ENCODE measurements around the gene NMRK2. TPM values are rescaled to one million over a fixed set of nuclear protein-coding genes. Genes with fewer than 3 reads are reported as not detected.

The NMRK2 gene
- total and polyA plus RNA-seq, 4 donors: 0.07 TPM; not detected in 3

DNA sequence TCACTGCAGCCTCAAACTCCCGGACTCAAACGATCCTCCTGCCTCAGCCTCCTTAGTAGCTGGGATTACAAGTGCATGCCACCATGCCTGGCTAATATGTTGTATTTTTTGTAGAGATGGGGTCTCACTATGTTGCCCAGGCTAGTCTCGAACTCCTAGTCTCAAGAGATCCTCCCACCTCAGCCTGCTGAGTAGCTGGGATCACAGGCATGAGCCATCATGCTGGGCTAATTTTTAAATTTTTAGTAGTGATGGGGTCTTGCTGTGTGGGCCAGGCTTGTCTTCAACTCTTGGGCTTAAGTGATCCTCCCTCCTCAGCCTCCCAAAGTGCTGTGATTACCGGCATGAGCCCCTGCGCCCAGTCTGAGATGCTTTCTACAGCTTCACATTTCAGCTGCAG, 37.1 kb upstream of the NMRK2 start:
- no peaks in the 10 kb centered on the region for H3K36me3 ChIP-seq (ENCODE audit: control insufficient read depth in 4 of 4, insufficient read depth in 3 of 4, low read depth in 1 of 4, low read length in 3 of 4)
- WGBS: 84% methylated on average over 5 of the region's 5 CpGs
- no peak overlapping the region for H3K4me3 ChIP-seq (ENCODE audit: low read depth in 1 of 3, low read length in 3 of 3)
- peaks cover 0 to 3% (median 0%) of the 10 kb centered on the region in 4 donors for H3K9me3 ChIP-seq (ENCODE audit: control insufficient read depth in 4 of 4, low read length in 3 of 4)
- H3K27me3 ChIP-seq (ENCODE audit: control insufficient read depth in 4 of 4, insufficient read depth in 4 of 4, low read length in 3 of 4): no peaks in the 10 kb centered on the region
- peaks cover 0 to 5% (median 1%) of the 10 kb centered on the region in 4 donors for H3K4me1 ChIP-seq (ENCODE audit: control insufficient read depth in 4 of 4, insufficient read depth in 4 of 4, low read length in 3 of 4)
- no peak overlapping the region for H3K9ac ChIP-seq (ENCODE audit: low read depth in 1 of 2, low read length in 2 of 2)
- DNase-seq (ENCODE audit: low spot score): no peak
- TF ChIP-seq TAF1 (conservative IDR thresholded peaks at IDR 0.05) (no peak), RAD21 (IDR thresholded peaks at IDR 0.05) (no peak), HNF4G (IDR thresholded peaks at IDR 0.05) (no peak), JUND (IDR thresholded peaks at IDR 0.05) (no peak), HNF4A (conservative IDR thresholded peaks at IDR 0.05) (no peak), REST (IDR thresholded peaks at IDR 0.05) (no peak), FOXA2 (IDR thresholded peaks at IDR 0.05) (no peak), MAX (IDR thresholded peaks at IDR 0.05) (no peak), GABPA (IDR thresholded peaks at IDR 0.05 in 1 of 2, conservative IDR thresholded peaks at IDR 0.05 in 1 of 2) (no peak), FOXA1 (IDR thresholded peaks at IDR 0.05) (no peak)
- TF ChIP-seq, protein P1, sequence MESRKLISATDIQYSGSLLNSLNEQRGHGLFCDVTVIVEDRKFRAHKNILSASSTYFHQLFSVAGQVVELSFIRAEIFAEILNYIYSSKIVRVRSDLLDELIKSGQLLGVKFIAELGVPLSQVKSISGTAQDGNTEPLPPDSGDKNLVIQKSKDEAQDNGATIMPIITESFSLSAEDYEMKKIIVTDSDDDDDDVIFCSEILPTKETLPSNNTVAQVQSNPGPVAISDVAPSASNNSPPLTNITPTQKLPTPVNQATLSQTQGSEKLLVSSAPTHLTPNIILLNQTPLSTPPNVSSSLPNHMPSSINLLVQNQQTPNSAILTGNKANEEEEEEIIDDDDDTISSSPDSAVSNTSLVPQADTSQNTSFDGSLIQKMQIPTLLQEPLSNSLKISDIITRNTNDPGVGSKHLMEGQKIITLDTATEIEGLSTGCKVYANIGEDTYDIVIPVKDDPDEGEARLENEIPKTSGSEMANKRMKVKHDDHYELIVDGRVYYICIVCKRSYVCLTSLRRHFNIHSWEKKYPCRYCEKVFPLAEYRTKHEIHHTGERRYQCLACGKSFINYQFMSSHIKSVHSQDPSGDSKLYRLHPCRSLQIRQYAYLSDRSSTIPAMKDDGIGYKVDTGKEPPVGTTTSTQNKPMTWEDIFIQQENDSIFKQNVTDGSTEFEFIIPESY (IDR thresholded peaks at IDR 0.05): no peak
- TF ChIP-seq, protein P2, sequence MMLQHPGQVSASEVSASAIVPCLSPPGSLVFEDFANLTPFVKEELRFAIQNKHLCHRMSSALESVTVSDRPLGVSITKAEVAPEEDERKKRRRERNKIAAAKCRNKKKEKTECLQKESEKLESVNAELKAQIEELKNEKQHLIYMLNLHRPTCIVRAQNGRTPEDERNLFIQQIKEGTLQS (IDR thresholded peaks at IDR 0.05): no peak
- TF ChIP-seq, protein P3, sequence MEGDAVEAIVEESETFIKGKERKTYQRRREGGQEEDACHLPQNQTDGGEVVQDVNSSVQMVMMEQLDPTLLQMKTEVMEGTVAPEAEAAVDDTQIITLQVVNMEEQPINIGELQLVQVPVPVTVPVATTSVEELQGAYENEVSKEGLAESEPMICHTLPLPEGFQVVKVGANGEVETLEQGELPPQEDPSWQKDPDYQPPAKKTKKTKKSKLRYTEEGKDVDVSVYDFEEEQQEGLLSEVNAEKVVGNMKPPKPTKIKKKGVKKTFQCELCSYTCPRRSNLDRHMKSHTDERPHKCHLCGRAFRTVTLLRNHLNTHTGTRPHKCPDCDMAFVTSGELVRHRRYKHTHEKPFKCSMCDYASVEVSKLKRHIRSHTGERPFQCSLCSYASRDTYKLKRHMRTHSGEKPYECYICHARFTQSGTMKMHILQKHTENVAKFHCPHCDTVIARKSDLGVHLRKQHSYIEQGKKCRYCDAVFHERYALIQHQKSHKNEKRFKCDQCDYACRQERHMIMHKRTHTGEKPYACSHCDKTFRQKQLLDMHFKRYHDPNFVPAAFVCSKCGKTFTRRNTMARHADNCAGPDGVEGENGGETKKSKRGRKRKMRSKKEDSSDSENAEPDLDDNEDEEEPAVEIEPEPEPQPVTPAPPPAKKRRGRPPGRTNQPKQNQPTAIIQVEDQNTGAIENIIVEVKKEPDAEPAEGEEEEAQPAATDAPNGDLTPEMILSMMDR (IDR thresholded peaks at IDR 0.05; ENCODE audit: low read depth, low read length, missing input control): no peak
- no peak overlapping the region for H3K27ac ChIP-seq (ENCODE audit: low read depth in 1 of 2, low read length in 2 of 2)

DNA sequence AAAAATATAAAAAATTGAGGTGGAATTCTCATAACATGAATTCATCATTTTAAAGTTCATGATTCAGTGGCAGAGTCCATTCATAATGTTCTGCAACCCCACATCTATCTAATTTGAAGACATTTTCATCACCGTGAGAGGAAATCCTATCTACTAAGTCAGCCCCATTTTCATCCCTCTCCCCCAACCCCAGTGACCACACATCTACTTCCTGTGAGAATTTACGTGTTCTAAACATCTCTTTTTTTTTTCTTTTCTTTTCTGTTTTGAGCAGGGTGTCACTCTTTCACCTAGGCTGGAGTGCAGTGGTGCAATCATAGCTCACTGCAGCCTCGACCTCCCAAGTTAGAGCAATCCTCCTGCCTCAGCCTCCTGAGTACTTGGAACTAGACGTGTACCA, 34.9 kb upstream of the NMRK2 start:
- 72% methylated on average over 4 of the region's 4 CpGs for WGBS
- no peaks in the 10 kb centered on the region for H3K36me3 ChIP-seq (ENCODE audit: control insufficient read depth in 4 of 4, insufficient read depth in 3 of 4, low read depth in 1 of 4, low read length in 3 of 4)
- no peak overlapping the region for H3K9ac ChIP-seq (ENCODE audit: low read depth in 1 of 2, low read length in 2 of 2)
- DNase-seq (ENCODE audit: low spot score): no peak
- H3K9me3 ChIP-seq (ENCODE audit: control insufficient read depth in 4 of 4, low read length in 3 of 4): peaks cover 0 to 3% (median 0%) of the 10 kb centered on the region in 4 donors
- H3K4me3 ChIP-seq (ENCODE audit: low read depth in 1 of 3, low read length in 3 of 3): no peak overlapping the region
- H3K4me1 ChIP-seq (ENCODE audit: control insufficient read depth in 4 of 4, insufficient read depth in 4 of 4, low read length in 3 of 4): peaks cover 0 to 5% (median 1%) of the 10 kb centered on the region in 4 donors
- no peak overlapping the region for H3K27ac ChIP-seq (ENCODE audit: low read depth in 1 of 2, low read length in 2 of 2)
- H3K27me3 ChIP-seq (ENCODE audit: control insufficient read depth in 4 of 4, insufficient read depth in 4 of 4, low read length in 3 of 4): no peaks in the 10 kb centered on the region
- TF ChIP-seq MAX (IDR thresholded peaks at IDR 0.05) (no peak), RXRA (IDR thresholded peaks at IDR 0.05) (no peak), REST (IDR thresholded peaks at IDR 0.05) (no peak), HNF4A (conservative IDR thresholded peaks at IDR 0.05) (no peak), GABPA (IDR thresholded peaks at IDR 0.05 in 1 of 2, conservative IDR thresholded peaks at IDR 0.05 in 1 of 2) (no peak)
- TF ChIP-seq, protein P3 (IDR thresholded peaks at IDR 0.05; ENCODE audit: low read depth, low read length, missing input control): no peak
- TF ChIP-seq, protein P1 (IDR thresholded peaks at IDR 0.05): no peak

Data from liver (tissue), 9 donors.